ENCODE measurements around the gene MPHOSPH6.
"Not testable (repeated sequence)": the region's sequence is repeated elsewhere in the genome, so short reads cannot be mapped to it uniquely, and the experiment has no call there.

The MPHOSPH6 gene

GRCh38 chr16:82113741-82114140 lies 56.3 kb downstream of the MPHOSPH6 start:
- TF ChIP-seq CTCF (IDR thresholded peaks at IDR 0.05; ENCODE audit: low read depth, low read length), result no peak
- Histone ChIP-seq H3K36me3 (no peaks in the 10 kb centered on the region), H3K9me3 (ENCODE audit: severe bottlenecking) (no peaks in the 10 kb centered on the region), H3K27ac (no peak overlapping the region), H3K27me3 (ENCODE audit: insufficient read depth, low read depth, severe bottlenecking) (no peaks in the 10 kb centered on the region), H3K4me3 (ENCODE audit: low read depth, low read length) (no peak overlapping the region)
- no peak for DNase-seq

GRCh38 chr16:82111944-82112343 lies 58.1 kb downstream of the MPHOSPH6 start:
- no peak overlapping the region for H3K27ac ChIP-seq
- no peak for TF ChIP-seq CTCF (IDR thresholded peaks at IDR 0.05; ENCODE audit: low read depth, low read length)
- no peaks in the 10 kb centered on the region for H3K36me3 ChIP-seq
- no peaks in the 10 kb centered on the region for H3K9me3 ChIP-seq (ENCODE audit: severe bottlenecking)
- DNase-seq, result no peak
- H3K4me3 ChIP-seq (ENCODE audit: low read depth, low read length), result no peak overlapping the region
- H3K27me3 ChIP-seq (ENCODE audit: insufficient read depth, low read depth, severe bottlenecking), result no peaks in the 10 kb centered on the region

GRCh38 chr16:82109266-82109665 lies 60.8 kb downstream of the MPHOSPH6 start:
- H3K4me3 ChIP-seq (ENCODE audit: low read depth, low read length); H3K9me3 ChIP-seq (ENCODE audit: severe bottlenecking); H3K27me3 ChIP-seq (ENCODE audit: insufficient read depth, low read depth, severe bottlenecking); H3K27ac ChIP-seq; DNase-seq; H3K36me3 ChIP-seq: not testable (repeated sequence)

GRCh38 chr16:82108774-82109173 lies 61.2 kb downstream of the MPHOSPH6 start:
- H3K27me3 ChIP-seq (ENCODE audit: insufficient read depth, low read depth, severe bottlenecking), result no peaks in the 10 kb centered on the region
- no peak for DNase-seq
- TF ChIP-seq CTCF (IDR thresholded peaks at IDR 0.05; ENCODE audit: low read depth, low read length), result no peak
- H3K27ac ChIP-seq, result no peak overlapping the region
- no peaks in the 10 kb centered on the region for H3K9me3 ChIP-seq (ENCODE audit: severe bottlenecking)
- no peak overlapping the region for H3K4me3 ChIP-seq (ENCODE audit: low read depth, low read length)
- no peaks in the 10 kb centered on the region for H3K36me3 ChIP-seq

GRCh38 chr16:82108100-82108499 lies 61.9 kb downstream of the MPHOSPH6 start:
- H3K36me3 ChIP-seq, result no peaks in the 10 kb centered on the region
- peak overlapping the region; percentile 45 for H3K27ac ChIP-seq
- H3K9me3 ChIP-seq (ENCODE audit: severe bottlenecking), result no peaks in the 10 kb centered on the region
- no peak for TF ChIP-seq CTCF (IDR thresholded peaks at IDR 0.05; ENCODE audit: low read depth, low read length)
- peak; percentile 44 for DNase-seq
- no peak overlapping the region for H3K4me3 ChIP-seq (ENCODE audit: low read depth, low read length)
- H3K27me3 ChIP-seq (ENCODE audit: insufficient read depth, low read depth, severe bottlenecking), result no peaks in the 10 kb centered on the region

- Histone ChIP-seq H3K27me3 (ENCODE audit: insufficient read depth, low read depth, severe bottlenecking) (no peaks in the 10 kb centered on the region), H3K4me3 (ENCODE audit: low read depth, low read length) (no peak overlapping the region), H3K9me3 (ENCODE audit: severe bottlenecking) (no peaks in the 10 kb centered on the region), H3K36me3 (no peaks in the 10 kb centered on the region), H3K27ac (no peak overlapping the region)
- DNase-seq, result no peak
- no peak for TF ChIP-seq CTCF (IDR thresholded peaks at IDR 0.05; ENCODE audit: low read depth, low read length)
Observed at GRCh38 chr16:82105107-82105506, 64.9 kb downstream of the MPHOSPH6 start.
